HL-60 (cell line): ENCODE measurements around the gene USP27X.

Experiments used
- CTCF ChIP-seq: IDR thresholded peaks from one replicate; pipeline ENCODE4 v1.5.1; 2011; ENCODE audit warnings: low read length, control low read depth, inconsistent platforms; ENCODE audit not compliant: insufficient read depth
- GABPA ChIP-seq: IDR thresholded peaks from 2 replicates; pipeline ENCODE4 v1.6.1; 2012; ENCODE audit warnings: low read depth
- POLR2AphosphoS5 ChIP-seq: IDR thresholded peaks from 2 replicates; pipeline ENCODE4 v1.6.1; 2012; ENCODE audit warnings: low read depth
- REST ChIP-seq: IDR thresholded peaks from 2 replicates; pipeline ENCODE4 v1.6.1; 2012; ENCODE audit warnings: low read depth; ENCODE audit not compliant: insufficient replicate concordance
- SPI1 ChIP-seq: IDR thresholded peaks from 2 replicates; pipeline ENCODE4 v1.6.1; 2012; ENCODE audit warnings: low read depth, mild to moderate bottlenecking, borderline replicate concordance

GRCh38 chrX:49901048-49901447 is 21.8 kb downstream of the USP27X start:
- TF ChIP-seq CTCF (no peak), GABPA (no peak), POLR2AphosphoS5 (no peak), SPI1 (no peak), REST (no peak)
